GM21825 (cell line): ENCODE measurements around the gene NRROS.
"Not testable (repeated sequence)": the region's sequence is repeated elsewhere in the genome, so short reads cannot be mapped to it uniquely, and the experiment has no call there.

Experiments
- ATAC-seq: cut with Tn5 transposase; IDR thresholded peaks from one replicate; pipeline ENCODE4 v1.9.1; 2021; ENCODE audit warnings: mild to moderate bottlenecking, moderate library complexity; ENCODE audit not compliant: unreplicated experiment

NRROS gene

DNA sequence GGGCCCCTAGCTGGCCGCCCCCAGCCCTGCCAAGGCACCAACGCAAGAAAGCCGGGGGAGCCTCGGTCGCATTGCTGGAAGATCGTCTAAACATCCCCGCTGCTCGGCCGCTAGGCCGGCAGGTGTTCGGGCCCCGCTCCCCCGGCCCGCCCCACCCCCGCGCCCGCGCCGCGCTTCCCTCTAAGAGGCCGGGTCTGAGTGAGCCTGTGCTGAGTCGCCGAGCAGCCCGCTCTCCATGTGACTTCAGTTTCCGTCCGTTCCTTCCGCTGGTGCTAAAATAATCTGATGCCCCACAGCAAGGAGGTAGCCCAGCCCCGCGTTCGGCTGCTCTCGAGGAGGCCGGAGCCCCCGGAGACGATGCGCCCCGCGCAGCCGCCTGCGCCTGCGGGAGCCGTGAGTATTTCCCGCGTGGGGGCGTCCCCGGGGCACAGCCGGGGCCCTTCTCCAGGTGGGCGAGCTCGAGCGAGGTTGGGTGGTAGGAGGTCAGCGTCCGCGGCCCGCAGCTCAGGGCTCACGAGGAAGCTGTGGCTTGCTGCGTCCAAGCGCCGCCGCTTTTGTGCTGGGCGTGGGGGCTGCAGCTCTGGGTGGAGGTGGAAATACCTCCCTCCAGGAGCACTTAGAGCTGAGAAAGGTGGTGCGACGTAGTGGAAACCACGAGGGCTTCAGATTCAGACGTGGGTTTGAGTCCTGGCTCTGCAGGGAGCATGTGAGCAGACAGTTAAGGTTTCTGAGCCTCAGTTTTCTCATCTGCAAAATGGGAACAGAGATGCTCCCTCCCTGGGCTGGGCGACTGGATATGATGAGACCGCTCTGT lies at the start of gene NRROS:
Gene NRROS (plus strand): TSS at position 212 of the 814 bp plus-strand sequence. CDS start 14,846 bp downstream, outside the sequence.
- peak; percentile 33 for ATAC-seq

DNA sequence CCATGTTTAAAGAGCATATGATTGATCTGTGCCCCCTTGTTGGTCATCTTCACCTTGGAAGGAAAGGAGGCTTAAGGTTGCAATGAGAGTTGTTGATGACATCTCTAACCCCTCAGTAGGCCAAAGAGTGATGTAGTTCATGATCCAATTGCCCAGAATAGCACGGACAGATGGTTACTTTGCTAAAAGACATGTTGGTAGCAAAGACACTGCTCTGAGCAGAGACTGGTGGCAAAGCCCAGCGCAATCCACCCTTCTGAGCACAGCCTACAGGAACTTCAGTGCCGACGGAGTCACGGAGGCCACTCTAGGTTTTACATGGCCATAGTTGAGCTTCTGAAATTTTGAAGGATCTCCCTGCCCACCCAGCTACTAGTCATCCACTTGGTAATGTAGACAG lies 49.2 kb upstream of the NRROS start:
- ATAC-seq: no peak

DNA sequence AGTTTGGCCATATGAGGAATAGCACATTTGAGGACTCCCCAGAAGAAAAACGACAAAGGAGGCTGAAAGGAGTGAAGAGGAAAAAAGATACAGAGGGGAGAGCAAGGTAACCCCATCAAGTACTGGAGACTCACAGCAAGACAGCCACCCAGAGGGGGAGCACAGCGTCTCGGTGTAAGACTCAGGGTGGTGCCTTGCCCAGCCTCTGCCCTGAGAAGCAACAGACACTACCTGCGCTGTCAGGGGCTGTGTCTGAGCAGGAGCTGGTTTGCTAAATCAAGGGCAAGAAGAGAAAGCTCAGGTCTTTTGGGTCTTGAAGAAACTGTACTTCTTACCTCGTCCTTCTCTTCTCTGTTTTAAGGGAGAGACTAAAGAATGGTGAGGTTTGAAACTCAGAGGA lies 43.1 kb upstream of the NRROS start:
- no peak for ATAC-seq

- not testable (repeated sequence) for ATAC-seq
These were observed 41.3 kb upstream of the NRROS start for GRCh38 chr3:196597971-196598733.

GRCh38 chr3:196599734-196600128 lies 39.8 kb upstream of the NRROS start:
- no peak for ATAC-seq

DNA sequence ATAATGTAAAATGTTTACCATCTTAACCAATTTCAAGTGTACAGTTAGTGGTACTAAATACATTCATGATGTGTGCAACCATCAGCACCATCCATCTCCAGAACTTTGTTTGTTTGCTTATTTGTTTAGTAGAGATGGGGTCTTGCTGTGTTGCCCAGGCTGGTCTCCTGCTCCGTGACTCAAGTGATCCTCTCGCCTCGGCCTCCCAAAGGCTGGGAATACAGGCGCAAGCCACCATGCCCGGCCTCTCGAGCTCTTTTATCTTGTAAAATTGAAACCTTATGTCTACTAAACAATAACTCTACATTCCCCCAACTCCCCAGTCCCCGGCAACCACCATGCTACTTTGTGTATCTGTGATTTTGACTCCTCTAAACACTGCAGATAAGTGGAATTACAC lies 39.1 kb upstream of the NRROS start:
- ATAC-seq: no peak

DNA sequence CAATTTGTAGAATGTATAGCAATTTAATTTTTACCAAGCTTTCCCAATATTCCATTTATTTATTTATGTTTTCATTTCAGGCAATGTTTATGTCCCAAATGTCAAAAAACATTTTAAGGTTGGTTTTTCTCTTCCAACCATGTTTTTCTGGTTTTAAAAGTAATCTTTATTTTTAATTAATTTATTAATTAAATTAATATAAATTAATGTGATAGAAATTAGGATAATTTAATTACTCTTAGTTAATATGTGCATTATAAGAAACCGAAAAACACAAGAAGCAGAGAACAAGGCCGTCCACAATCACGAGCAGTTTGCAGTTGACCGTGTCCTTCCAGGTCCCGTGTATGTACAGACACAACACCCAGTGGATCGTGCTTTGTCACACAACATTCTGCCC lies 36.8 kb upstream of the NRROS start:
- ATAC-seq: no peak

DNA sequence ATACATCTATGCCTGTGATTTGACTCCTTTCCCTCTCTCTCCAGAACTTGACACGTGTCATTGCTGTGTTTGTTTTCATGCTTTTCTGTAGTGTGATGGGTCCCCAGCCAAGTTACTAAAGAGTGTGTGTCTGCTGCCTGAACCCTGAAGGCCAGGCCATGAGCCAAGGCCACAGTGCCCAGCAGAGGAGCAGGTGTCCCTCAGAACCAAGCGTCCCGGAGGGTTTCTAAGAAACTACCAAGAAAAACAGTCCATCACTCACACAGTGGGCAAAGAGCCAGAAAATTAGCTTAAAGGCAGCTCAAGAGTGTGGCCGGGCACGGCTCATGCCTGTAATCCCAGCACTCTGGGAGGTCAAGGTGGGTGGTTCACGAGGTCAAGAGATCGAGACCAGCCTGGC lies 35.8 kb upstream of the NRROS start:
- no peak for ATAC-seq

DNA sequence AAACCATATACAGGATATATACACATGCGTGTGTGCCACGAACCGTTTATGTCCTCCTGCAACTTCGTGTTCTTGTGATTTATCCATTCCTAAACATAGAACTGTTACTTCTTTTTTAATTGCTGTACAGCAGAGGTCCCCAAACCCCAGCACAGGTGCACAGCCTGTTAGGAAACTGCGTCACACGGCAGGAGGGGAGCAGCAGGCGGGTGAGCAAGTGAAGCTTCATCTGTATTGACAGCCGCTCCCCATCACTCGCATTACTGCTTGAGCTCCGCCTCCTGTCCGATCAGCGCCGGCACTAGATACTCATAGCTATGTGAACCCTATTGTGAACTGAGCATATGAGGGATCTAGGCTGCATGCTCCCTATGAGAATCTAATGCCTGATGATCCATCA lies 34.9 kb upstream of the NRROS start:
- no peak for ATAC-seq

DNA sequence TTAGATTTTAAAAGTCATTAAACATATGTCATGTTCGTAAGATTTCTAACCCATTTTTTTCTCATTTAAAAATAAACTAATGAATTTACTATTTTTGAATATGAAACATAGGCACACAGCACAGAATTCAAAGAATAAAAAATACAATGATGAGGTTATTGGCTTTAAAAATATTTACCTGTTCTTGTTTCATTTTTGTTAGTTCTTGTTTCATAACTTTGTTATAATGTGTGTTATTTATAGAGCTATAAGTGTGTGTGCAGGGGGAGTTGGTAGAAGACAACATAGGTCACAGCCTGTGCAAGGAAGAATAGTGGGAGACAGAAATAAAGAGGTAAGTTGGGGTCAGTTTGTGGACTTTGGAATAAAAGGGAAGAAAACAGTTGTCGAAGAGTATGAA lies 30.8 kb upstream of the NRROS start:
- no peak for ATAC-seq

- peak; percentile 81 for ATAC-seq
These were observed 30.1 kb upstream of the NRROS start for GRCh38 chr3:196609343-196609775.

- ATAC-seq: no peak
These were observed 29.5 kb upstream of the NRROS start for GRCh38 chr3:196609805-196610515.

DNA sequence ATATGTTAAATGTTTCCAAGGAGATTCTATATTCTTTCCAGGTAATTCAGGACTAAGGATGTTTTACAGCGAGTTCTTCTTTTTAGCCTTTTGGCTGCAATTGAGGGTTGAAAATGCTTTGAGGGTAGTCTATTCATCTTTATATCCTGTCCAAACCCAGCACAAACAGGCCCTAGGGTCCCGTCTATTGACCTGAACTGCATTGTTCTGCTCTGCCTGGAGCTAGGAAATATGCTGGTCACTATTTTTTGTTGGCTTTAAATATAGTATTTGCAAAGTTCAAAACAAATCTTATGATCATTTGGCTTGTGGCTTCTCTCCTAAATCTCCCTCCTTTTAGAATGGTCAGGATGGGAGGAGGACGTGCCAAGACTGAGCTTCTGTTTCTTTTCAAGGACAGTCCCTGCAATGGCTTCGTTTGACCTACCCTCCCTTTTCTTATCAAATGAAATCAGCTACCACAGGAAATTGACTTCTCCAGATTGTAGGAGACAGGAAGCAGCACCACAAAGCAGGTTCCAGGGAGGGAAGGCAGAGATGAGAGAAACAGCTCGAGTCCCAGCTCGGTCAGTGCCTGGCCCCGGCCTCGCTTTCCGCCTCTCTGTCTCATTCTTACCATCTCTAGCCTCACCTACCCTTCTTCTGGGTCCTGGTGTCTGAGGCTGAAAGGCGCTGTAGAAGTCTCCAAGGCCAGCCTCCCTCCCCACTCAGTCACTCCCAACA lies 27.6 kb upstream of the NRROS start:
- no peak for ATAC-seq

DNA sequence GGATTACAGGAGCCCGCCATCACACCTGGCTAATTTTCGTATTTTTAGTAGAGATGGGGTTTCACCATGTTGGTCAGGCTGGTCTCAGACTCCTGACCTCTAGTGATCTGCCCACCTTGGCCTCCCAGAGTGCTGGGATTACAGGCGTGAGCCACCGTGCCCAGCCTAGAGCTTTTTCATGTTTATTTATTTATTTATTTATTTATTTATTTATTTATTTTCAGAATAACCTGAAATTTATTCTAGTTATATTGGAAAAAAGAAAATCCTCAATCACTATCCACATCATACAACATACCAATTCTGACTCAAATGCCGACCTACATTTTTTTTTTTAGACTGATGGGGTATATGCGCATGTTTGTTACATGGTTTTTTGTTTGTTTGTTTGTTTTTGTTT lies 24.3 kb upstream of the NRROS start:
- not testable (repeated sequence) for ATAC-seq

DNA sequence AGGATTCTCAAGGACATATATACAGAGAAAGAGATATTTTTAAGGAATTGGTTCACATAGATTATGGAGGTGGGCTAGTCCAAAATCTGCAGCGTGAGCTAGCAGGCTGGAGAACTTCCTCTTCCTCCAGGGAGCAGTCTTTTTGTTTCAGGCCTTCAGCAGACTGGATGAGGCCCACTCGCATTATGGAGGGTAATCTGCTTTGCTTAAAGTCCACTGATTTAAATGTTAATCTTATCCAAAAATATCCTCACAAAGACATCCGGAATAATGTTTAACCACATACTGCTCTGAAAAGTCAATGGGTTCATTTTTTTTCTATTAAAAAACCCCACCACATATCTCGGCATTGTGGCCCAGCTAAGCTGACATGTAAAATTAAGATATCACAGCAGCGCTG lies 22.2 kb upstream of the NRROS start:
- ATAC-seq: no peak

GRCh38 chr3:196619223-196619622 lies 20.3 kb upstream of the NRROS start:
- no peak for ATAC-seq

GRCh38 chr3:196619627-196620026 lies 19.9 kb upstream of the NRROS start:
- not testable (repeated sequence) for ATAC-seq

DNA sequence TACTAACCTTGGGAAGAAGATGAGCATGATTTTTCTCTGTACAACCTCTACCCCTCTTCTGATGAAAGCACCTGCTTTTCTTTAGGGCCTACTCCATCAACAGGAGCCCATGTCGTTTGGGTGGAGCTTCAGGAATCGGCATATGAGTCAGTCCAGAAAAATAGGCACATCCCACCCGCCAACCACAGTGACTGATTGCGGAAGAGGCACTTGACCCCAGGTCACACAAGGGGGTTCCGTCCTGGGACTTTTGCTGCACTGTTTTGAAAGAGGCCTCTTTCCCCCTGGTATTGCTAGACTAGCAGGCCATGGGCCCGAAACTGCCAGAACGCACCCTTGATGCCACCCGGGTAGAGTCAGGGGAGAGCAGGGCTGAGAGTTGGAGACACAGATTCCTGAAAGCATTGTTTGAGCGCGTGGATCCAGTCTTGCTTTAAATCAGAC lies 19.3 kb upstream of the NRROS start:
- ATAC-seq: no peak

- no peak for ATAC-seq
These were observed 18.8 kb upstream of the NRROS start for GRCh38 chr3:196620684-196621083.

DNA sequence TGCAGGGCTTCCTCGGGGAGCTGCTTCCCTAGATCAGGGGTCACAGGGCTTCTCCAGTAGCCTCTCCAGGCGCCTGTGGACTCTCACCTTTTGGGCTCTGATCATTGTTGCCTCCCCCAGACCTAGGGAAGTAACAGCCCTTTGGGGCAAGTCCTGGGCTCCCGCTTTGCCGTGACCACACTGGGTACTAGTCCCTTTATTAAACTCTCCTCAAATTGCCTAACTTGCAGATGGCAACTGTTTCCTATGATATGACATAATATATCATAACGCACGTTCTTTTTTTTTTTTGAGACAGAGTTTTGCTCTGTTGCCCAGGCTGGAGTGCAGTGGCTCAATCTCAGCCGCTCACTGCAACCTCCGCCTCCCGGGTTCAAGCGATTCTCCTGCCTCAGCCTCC lies 17.9 kb upstream of the NRROS start:
- no peak for ATAC-seq
